ENCODE measurements around the gene DNAAF3. TPM values are rescaled to one million over a fixed set of nuclear protein-coding genes. Genes with fewer than 3 reads are reported as not detected.

The DNAAF3 gene
- total and polyA plus RNA-seq, 5 donors from 2014 or later: not detected

DNA sequence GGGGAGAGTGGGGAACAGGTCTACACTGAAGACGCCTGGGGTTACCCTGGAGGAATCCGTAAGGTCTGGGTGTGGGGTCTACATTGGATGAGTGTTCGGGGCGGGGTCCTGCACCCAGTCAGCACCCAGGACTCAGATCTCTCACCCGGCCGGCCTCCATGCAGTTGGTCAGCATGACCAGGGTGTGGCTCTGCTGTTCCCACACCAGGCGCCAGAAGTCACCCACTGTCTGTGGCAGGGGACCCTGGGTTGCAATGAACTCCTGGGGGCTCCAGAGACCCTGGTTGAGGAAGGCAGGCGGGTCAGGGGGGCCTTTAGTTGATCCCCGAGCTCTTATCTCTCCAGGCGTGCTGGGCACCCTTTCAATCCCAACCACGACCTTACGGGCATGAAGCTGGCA, 19.7 kb upstream of the DNAAF3 start:
- H3K27me3 Mint-ChIP-seq: peaks cover 20% of the 10 kb centered on the region
- Histone ChIP-seq H3K27ac (ENCODE audit: insufficient read depth, low read length, poor library complexity, severe bottlenecking) (no peak overlapping the region), H3K4me3 (ENCODE audit: low read depth, low read length) (no peak overlapping the region), H3K27me3 (ENCODE audit: control insufficient read depth, insufficient read depth, low read length) (peaks cover 3% of the 10 kb centered on the region), H3K9me3 (ENCODE audit: control insufficient read depth in 2 of 2, low read length in 2 of 2) (no peaks in the 10 kb centered on the region), H3K4me1 (ENCODE audit: control insufficient read depth, insufficient read depth, low read length, poor library complexity, severe bottlenecking) (no peaks in the 10 kb centered on the region), H3K36me3 (ENCODE audit: control insufficient read depth, insufficient read depth, low read length) (no peaks in the 10 kb centered on the region)
- H3K4me1 Mint-ChIP-seq: peaks cover 0 to 6% (median 0%) of the 10 kb centered on the region in 4 donors
- no peaks in the 10 kb centered on the region for H3K36me3 Mint-ChIP-seq
- no peak for ATAC-seq (ENCODE audit: low read depth in 2 of 2)
- DNase-seq: no peak
- H3K4me3 Mint-ChIP-seq: no peak overlapping the region
- H3K27ac Mint-ChIP-seq: no peak overlapping the region
- H3K9me3 Mint-ChIP-seq: peaks cover 0 to 5% (median 0%) of the 10 kb centered on the region in 7 donors

DNA sequence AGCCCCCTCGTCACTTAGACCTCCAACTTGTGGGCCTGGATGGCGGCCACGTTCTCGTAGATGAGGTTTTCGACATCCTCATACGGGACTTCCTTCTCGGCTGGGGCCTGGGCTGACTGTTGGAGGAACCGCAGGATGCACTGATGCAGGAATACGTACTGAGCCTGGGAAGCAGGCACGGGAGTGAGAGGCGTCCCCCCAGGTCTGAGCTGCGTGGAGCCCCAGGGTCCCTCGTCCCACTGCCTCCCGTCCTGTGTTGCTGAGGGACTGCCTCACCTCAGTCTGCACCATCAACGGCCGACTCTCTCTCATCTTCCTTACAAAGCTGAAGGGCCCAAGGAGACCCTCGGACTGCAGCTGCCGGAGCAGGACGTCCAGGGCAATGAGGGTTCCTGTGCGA, 15.3 kb upstream of the DNAAF3 start:
- no peak for ATAC-seq (ENCODE audit: low read depth in 2 of 2)
- no peak for DNase-seq
- Mint-ChIP-seq H3K27me3 (peaks cover 56% of the 10 kb centered on the region), H3K27ac (no peak overlapping the region), H3K4me1 (peaks cover 0 to 27% (median 5%) of the 10 kb centered on the region in 4 donors), H3K4me3 (peak overlapping the region in 1 of 4 donors; percentile 63), H3K36me3 (no peaks in the 10 kb centered on the region), H3K9me3 (peaks cover 0 to 5% (median 0%) of the 10 kb centered on the region in 7 donors)
- H3K36me3 ChIP-seq (ENCODE audit: control insufficient read depth, insufficient read depth, low read length): no peaks in the 10 kb centered on the region
- peaks cover 18% of the 10 kb centered on the region for H3K27me3 ChIP-seq (ENCODE audit: control insufficient read depth, insufficient read depth, low read length)
- H3K9me3 ChIP-seq (ENCODE audit: control insufficient read depth in 2 of 2, low read length in 2 of 2): no peaks in the 10 kb centered on the region
- H3K27ac ChIP-seq (ENCODE audit: insufficient read depth, low read length, poor library complexity, severe bottlenecking): no peak overlapping the region
- no peak overlapping the region for H3K4me3 ChIP-seq (ENCODE audit: low read depth, low read length)
- H3K4me1 ChIP-seq (ENCODE audit: control insufficient read depth, insufficient read depth, low read length, poor library complexity, severe bottlenecking): peaks cover 20% of the 10 kb centered on the region

DNA sequence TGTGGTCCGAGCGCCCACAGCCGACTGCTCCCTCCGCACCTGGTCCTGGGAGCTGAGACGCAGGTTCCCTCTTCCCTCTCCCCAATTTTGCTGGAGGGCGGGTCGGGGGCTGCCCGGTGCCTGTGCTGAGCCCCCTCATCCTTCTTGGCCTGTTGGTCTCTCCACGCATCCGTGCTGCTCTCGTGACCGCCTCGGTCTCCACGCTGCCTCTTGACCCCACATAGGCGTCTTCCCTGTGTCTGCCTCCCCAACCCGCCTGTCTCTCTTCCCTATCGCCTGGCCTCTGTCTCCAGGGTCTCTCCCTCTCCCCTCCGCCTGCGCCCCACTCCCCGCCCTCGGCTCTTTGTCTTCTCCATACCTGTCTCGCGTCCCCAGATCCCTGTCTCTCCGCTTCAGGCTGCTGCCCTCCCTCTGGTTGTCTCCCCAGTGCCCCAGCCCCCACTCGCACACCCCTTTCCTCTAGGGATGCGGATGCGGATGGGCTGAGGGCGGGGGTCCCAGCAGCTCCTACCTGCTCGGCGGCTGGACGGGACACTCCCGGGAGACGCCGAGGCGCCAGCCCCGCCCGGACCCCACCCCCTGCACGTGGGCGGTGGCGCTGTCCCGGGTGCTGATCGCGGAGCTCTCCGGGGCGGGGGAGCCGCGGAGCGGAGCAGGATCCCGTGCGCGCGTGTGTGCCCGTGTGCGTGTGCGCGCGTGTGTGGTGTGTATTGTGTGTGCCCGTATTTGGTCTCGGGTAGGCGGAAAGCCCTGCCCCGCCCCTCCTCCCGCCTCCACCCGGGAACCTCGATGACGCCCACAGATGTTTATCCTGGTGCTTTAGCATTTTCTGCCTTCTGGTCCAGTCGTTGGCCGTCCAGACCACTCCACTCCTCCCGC, 13.4 kb upstream of the DNAAF3 start, which contains the start of gene SYT5:
Gene SYT5 (minus strand): TSS at position 684 of the 879 bp plus-strand sequence. CDS start 1,248 bp downstream, outside the sequence.
- Histone ChIP-seq H3K27me3 (ENCODE audit: control insufficient read depth, insufficient read depth, low read length) (peaks cover 30% of the 10 kb centered on the region), H3K9me3 (ENCODE audit: control insufficient read depth in 2 of 2, low read length in 2 of 2) (peaks cover 0 to 5% of the 10 kb centered on the region in 2 experiments), H3K4me1 (ENCODE audit: control insufficient read depth, insufficient read depth, low read length, poor library complexity, severe bottlenecking) (peaks cover 20% of the 10 kb centered on the region), H3K27ac (ENCODE audit: insufficient read depth, low read length, poor library complexity, severe bottlenecking) (peak within 1 kb of the TSS; percentile 23), H3K4me3 (ENCODE audit: low read depth, low read length) (peak within 1 kb of the TSS; percentile 53), H3K36me3 (ENCODE audit: control insufficient read depth, insufficient read depth, low read length) (no peaks in the 10 kb centered on the region)
- H3K4me1 Mint-ChIP-seq: peaks cover 0 to 34% (median 5%) of the 10 kb centered on the region in 4 donors
- peak; percentile 32 to 57 (median 43) for DNase-seq
- peaks cover 0 to 8% (median 0%) of the 10 kb centered on the region in 7 donors for H3K9me3 Mint-ChIP-seq
- H3K27me3 Mint-ChIP-seq: peaks cover 59% of the 10 kb centered on the region
- peak within 1 kb of the TSS; percentile 76 to 85 (median 80) for H3K4me3 Mint-ChIP-seq
- peak within 1 kb of the TSS; percentile 32 to 86 (median 80) for H3K27ac Mint-ChIP-seq
- H3K36me3 Mint-ChIP-seq: no peaks in the 10 kb centered on the region
- ATAC-seq (ENCODE audit: low read depth in 2 of 2): peak; percentile 44 to 45

DNA sequence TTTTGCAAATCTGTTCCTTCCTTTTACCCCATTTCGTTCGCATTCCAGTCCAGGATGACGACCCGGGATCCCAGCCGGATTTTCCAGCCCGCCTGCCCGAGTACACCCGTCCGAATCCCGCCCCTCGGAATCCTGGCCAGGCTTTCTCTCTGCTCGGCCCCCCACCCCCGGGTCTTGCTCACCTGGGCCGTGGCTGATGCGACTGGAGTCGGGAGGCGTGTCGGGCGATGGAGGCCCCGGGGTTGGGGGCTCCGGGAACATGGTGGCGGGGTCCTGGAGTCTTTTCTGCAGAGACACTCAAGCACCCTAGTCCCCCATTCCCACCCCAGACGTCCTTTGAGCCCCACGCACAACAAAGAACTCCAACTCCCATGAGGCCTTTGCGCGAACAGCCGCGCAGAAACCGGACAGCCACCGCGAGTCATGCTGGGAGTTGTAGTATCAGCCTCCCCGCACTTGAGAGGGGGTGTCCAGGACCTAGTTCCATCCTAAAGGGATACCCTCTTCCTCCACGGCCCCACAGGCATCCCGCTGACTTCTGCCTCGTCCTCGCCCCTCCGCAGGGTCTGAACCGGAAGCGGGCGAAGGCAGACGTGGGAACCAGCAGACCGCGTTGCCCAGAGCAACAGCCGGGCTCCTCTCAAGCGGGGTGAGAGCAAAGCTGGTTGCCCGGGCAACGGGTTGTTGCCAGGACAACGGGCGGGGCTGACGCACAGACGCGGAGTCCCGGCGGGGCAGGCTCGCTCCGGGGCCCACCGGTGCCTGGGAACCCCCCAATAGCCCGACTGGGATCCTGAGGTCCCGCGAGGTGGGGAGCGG, 12.6 kb upstream of the DNAAF3 start:
- H3K9me3 Mint-ChIP-seq: peaks cover 0 to 9% (median 0%) of the 10 kb centered on the region in 7 donors
- ATAC-seq (ENCODE audit: low read depth in 2 of 2): peak; percentile 83 to 87
- peak overlapping the region; percentile 76 to 85 (median 80) for H3K4me3 Mint-ChIP-seq
- Histone ChIP-seq H3K27ac (ENCODE audit: insufficient read depth, low read length, poor library complexity, severe bottlenecking) (no peak overlapping the region), H3K27me3 (ENCODE audit: control insufficient read depth, insufficient read depth, low read length) (peaks cover 36% of the 10 kb centered on the region), H3K9me3 (ENCODE audit: control insufficient read depth in 2 of 2, low read length in 2 of 2) (peaks cover 0 to 5% of the 10 kb centered on the region in 2 experiments), H3K4me1 (ENCODE audit: control insufficient read depth, insufficient read depth, low read length, poor library complexity, severe bottlenecking) (peaks cover 24% of the 10 kb centered on the region), H3K4me3 (ENCODE audit: low read depth, low read length) (peak overlapping the region; percentile 53), H3K36me3 (ENCODE audit: control insufficient read depth, insufficient read depth, low read length) (no peaks in the 10 kb centered on the region)
- peaks cover 65% of the 10 kb centered on the region for H3K27me3 Mint-ChIP-seq
- H3K36me3 Mint-ChIP-seq: no peaks in the 10 kb centered on the region
- peak overlapping the region in 2 of 3 donors; percentile 80 to 86 for H3K27ac Mint-ChIP-seq
- peak; percentile 87 to 93 (median 92) for DNase-seq
- peaks cover 0 to 40% (median 10%) of the 10 kb centered on the region in 4 donors for H3K4me1 Mint-ChIP-seq

DNA sequence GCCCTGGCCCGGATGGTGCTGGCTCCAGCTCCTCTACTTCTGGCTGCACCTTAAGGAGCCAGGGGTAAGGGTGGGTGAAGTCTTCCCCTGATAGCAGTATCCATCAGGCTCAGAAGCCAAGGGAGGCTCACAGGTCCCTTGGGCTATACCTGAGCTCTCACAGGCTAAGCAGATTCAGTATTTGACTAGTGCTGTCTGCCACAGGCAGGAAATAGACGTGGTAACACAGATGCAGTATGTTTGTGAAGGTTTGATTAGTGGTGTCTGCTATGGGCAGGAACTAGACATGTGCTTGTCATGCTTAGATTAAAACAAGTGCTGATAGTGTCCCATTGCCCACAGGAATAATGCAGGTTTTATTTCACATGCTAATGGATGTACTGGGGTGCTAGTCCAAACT, 9.7 kb upstream of the DNAAF3 start:
- H3K9me3 Mint-ChIP-seq: peaks cover 0 to 12% (median 0%) of the 10 kb centered on the region in 7 donors

DNA sequence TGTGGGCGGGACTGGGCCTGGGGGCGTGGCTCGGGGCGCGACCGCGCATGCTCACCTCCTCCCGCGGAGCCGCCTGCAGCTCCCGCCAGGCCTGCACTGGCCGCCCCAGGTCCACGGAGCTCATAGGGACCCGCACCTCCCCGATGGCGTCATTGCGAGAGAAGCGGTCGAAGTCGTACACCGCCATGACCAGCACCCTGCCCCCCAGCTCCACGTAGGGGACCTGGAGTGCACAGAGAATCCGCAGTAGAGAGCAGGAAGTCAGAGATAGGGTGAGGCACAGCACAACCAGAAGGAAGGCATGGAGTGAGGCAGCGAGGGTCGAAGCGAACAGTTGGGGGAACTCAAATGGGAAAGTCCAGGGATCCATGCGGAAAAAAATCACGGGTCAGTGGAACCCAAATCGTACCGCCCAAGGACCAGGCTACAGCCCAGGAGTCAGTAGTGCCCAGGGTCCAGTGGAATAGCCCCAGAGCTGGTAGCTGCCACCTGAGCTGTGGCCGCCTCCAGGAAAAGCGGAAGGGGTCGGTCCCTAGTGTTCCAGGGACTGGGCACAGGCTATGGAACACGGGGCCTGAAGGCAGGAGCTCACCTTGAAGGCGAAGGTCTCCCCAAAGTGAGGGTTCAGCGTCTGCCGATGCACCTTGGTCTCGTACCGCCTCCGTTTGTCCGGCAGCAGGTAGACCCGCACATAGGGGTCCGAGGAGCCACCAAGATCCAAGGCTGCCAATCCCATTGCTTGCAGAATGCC, 8.9 kb upstream of the DNAAF3 start:
- H3K9me3 Mint-ChIP-seq: peaks cover 0 to 12% (median 0%) of the 10 kb centered on the region in 7 donors
- Histone ChIP-seq H3K27me3 (ENCODE audit: control insufficient read depth, insufficient read depth, low read length) (peaks cover 29% of the 10 kb centered on the region), H3K4me3 (ENCODE audit: low read depth, low read length) (no peak overlapping the region), H3K9me3 (ENCODE audit: control insufficient read depth in 2 of 2, low read length in 2 of 2) (peaks cover 0 to 5% of the 10 kb centered on the region in 2 experiments), H3K27ac (ENCODE audit: insufficient read depth, low read length, poor library complexity, severe bottlenecking) (no peak overlapping the region), H3K4me1 (ENCODE audit: control insufficient read depth, insufficient read depth, low read length, poor library complexity, severe bottlenecking) (peaks cover 33% of the 10 kb centered on the region), H3K36me3 (ENCODE audit: control insufficient read depth, insufficient read depth, low read length) (no peaks in the 10 kb centered on the region)
- H3K4me1 Mint-ChIP-seq: peaks cover 0 to 48% (median 15%) of the 10 kb centered on the region in 4 donors
- H3K36me3 Mint-ChIP-seq: no peaks in the 10 kb centered on the region
- H3K4me3 Mint-ChIP-seq: no peak overlapping the region
- no peak for ATAC-seq (ENCODE audit: low read depth in 2 of 2)
- no peak for DNase-seq
- H3K27me3 Mint-ChIP-seq: peaks cover 71% of the 10 kb centered on the region
- no peak overlapping the region for H3K27ac Mint-ChIP-seq

More for the DNA sequence above, 9.7 kb upstream of the DNAAF3 start:
- ATAC-seq (ENCODE audit: low read depth in 2 of 2) (no peak), DNase-seq (peak in 1 of 3 donors; percentile 26)
- H3K36me3 Mint-ChIP-seq: no peaks in the 10 kb centered on the region
- peaks cover 71% of the 10 kb centered on the region for H3K27me3 Mint-ChIP-seq
- peaks cover 0 to 54% (median 16%) of the 10 kb centered on the region in 4 donors for H3K4me1 Mint-ChIP-seq
- Histone ChIP-seq H3K27ac (ENCODE audit: insufficient read depth, low read length, poor library complexity, severe bottlenecking) (no peak overlapping the region), H3K36me3 (ENCODE audit: control insufficient read depth, insufficient read depth, low read length) (no peaks in the 10 kb centered on the region), H3K4me3 (ENCODE audit: low read depth, low read length) (no peak overlapping the region), H3K9me3 (ENCODE audit: control insufficient read depth in 2 of 2, low read length in 2 of 2) (peaks cover 0 to 5% of the 10 kb centered on the region in 2 experiments), H3K4me1 (ENCODE audit: control insufficient read depth, insufficient read depth, low read length, poor library complexity, severe bottlenecking) (peaks cover 36% of the 10 kb centered on the region), H3K27me3 (ENCODE audit: control insufficient read depth, insufficient read depth, low read length) (peaks cover 35% of the 10 kb centered on the region)
- no peak overlapping the region for H3K27ac Mint-ChIP-seq
- H3K4me3 Mint-ChIP-seq: peak overlapping the region in 1 of 4 donors; percentile 51

Measured in CD4-positive, CD25-positive, alpha-beta regulatory T cell (primary cell).